Endothelial cell (in vitro differentiated cells): Measurements from ENCODE around the gene PRDM11. TPM values are rescaled to one million over a fixed set of nuclear protein-coding genes. Genes with fewer than 3 reads are reported as not detected.

Experiments
- DNase-seq: peaks from one replicate; pipeline ENCODE4 v3.0.0; 2021; ENCODE audit warnings: low spot score
- H3K27ac Mint-ChIP-seq: one replicate; pipeline ENCODE4 v1.8.0; 2021; ENCODE audit warnings: mixed read lengths, inconsistent platforms; ENCODE audit not compliant: unreplicated experiment
- H3K27me3 Mint-ChIP-seq: one replicate; pipeline ENCODE4 v1.8.0; 2021; ENCODE audit warnings: mild to moderate bottlenecking, moderate library complexity, mixed read lengths, inconsistent platforms; ENCODE audit not compliant: unreplicated experiment
- H3K36me3 Mint-ChIP-seq: one replicate; pipeline ENCODE4 v1.8.0; 2021; ENCODE audit warnings: mild to moderate bottlenecking, low read depth, mixed read lengths, inconsistent platforms; ENCODE audit not compliant: unreplicated experiment
- H3K4me1 Mint-ChIP-seq: one replicate; pipeline ENCODE4 v1.8.0; 2021; ENCODE audit warnings: mild to moderate bottlenecking, mixed read lengths, inconsistent platforms; ENCODE audit not compliant: unreplicated experiment
- H3K4me3 Mint-ChIP-seq: one replicate; pipeline ENCODE4 v1.8.0; 2021; ENCODE audit warnings: mild to moderate bottlenecking, mixed read lengths, inconsistent platforms; ENCODE audit not compliant: unreplicated experiment
- H3K9me3 Mint-ChIP-seq: one replicate; pipeline ENCODE4 v1.8.0; 2021; ENCODE audit warnings: mixed read lengths, inconsistent platforms; ENCODE audit not compliant: unreplicated experiment
- total RNA-seq: library from RNA; stranded (reverse); fragmentation: NEBNext Ultra II Directional; extraction: Animal tissue kit (Norgen Biotek cat#: 25700); gene quantifications from one replicate; pipeline ENCODE4 v1.2.1, GENCODE V29; 2021; ENCODE audit not compliant: unreplicated experiment
- TF ChIP-seq, protein P1 (sequence below): fragments of 200-600 bp; sonication (generic); IDR thresholded peaks from one replicate; pipeline ENCODE4 v1.5.0; 2021; ENCODE audit warnings: antibody characterized with exemption; ENCODE audit not compliant: unreplicated experiment

Gene PRDM11
- total RNA-seq, 1 donor from 2014 or later, result 16.0 TPM

- no peak for DNase-seq
- peaks cover 26% of the 10 kb centered on the region for H3K4me1 Mint-ChIP-seq
- no peak overlapping the region for H3K27ac Mint-ChIP-seq
- H3K27me3 Mint-ChIP-seq, result peaks cover 5% of the 10 kb centered on the region
- TF ChIP-seq, protein P1, sequence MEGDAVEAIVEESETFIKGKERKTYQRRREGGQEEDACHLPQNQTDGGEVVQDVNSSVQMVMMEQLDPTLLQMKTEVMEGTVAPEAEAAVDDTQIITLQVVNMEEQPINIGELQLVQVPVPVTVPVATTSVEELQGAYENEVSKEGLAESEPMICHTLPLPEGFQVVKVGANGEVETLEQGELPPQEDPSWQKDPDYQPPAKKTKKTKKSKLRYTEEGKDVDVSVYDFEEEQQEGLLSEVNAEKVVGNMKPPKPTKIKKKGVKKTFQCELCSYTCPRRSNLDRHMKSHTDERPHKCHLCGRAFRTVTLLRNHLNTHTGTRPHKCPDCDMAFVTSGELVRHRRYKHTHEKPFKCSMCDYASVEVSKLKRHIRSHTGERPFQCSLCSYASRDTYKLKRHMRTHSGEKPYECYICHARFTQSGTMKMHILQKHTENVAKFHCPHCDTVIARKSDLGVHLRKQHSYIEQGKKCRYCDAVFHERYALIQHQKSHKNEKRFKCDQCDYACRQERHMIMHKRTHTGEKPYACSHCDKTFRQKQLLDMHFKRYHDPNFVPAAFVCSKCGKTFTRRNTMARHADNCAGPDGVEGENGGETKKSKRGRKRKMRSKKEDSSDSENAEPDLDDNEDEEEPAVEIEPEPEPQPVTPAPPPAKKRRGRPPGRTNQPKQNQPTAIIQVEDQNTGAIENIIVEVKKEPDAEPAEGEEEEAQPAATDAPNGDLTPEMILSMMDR, result no peak
- H3K9me3 Mint-ChIP-seq, result no peaks in the 10 kb centered on the region
- no peak overlapping the region for H3K4me3 Mint-ChIP-seq
- H3K36me3 Mint-ChIP-seq, result peaks cover 23% of the 10 kb centered on the region
Measured at GRCh38 chr11:45209000-45209879, 62.8 kb downstream of the PRDM11 start.

- TF ChIP-seq, protein P1, result no peak
- H3K9me3 Mint-ChIP-seq, result no peaks in the 10 kb centered on the region
- DNase-seq, result peak; percentile 71
- peaks cover 5% of the 10 kb centered on the region for H3K27me3 Mint-ChIP-seq
- H3K27ac Mint-ChIP-seq, result peak overlapping the region; percentile 42
- H3K4me1 Mint-ChIP-seq, result peaks cover 31% of the 10 kb centered on the region
- H3K36me3 Mint-ChIP-seq, result peaks cover 23% of the 10 kb centered on the region
- no peak overlapping the region for H3K4me3 Mint-ChIP-seq
Measured at GRCh38 chr11:45209891-45210699, 63.7 kb downstream of the PRDM11 start.

DNA sequence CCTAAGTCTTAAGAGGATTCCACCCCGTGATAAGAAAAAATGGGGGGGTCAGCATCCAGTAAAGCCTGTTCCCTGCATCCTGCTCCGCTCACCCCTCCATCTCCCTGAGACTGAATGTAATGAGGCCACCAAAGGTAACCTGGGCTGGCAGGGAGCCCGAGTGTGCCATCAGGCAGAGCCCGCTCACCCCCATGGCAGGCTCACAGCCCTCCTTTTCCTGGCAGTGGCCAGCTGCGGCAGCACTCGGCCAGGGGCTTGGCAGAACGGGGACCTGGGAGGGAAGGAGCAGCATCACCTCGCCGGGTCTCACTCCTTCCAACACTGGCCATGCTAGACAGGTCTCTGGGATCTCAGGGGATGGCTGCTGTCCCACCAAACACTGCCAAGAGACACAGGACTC is 64.4 kb downstream of the PRDM11 start:
- H3K36me3 Mint-ChIP-seq, result peaks cover 18% of the 10 kb centered on the region

GRCh38 chr11:45211732-45212131 is 65.3 kb downstream of the PRDM11 start:
- Mint-ChIP-seq H3K27me3 (no peaks in the 10 kb centered on the region), H3K27ac (no peak overlapping the region), H3K4me3 (peak overlapping the region; percentile 32), H3K9me3 (no peaks in the 10 kb centered on the region), H3K4me1 (peaks cover 36% of the 10 kb centered on the region), H3K36me3 (peaks cover 18% of the 10 kb centered on the region)
- TF ChIP-seq, protein P1, result no peak
- DNase-seq, result no peak

More for the DNA sequence above, 64.4 kb downstream of the PRDM11 start:
- Mint-ChIP-seq H3K9me3 (no peaks in the 10 kb centered on the region), H3K27ac (no peak overlapping the region), H3K4me1 (peaks cover 36% of the 10 kb centered on the region), H3K4me3 (no peak overlapping the region), H3K27me3 (no peaks in the 10 kb centered on the region)
- DNase-seq, result no peak
- TF ChIP-seq, protein P1, result no peak
